Adrenal gland (tissue), 12 donors: Measurements from ENCODE around the gene MAGEB16. TPM values are rescaled to one million over a fixed set of nuclear protein-coding genes. Genes with fewer than 3 reads are reported as not detected.

Experiments used
- DNase-seq, 7 donors: peaks; one replicate each; pipeline ENCODE4 v3.0.0-alpha.2; 2019 to 2020
- H3K27ac ChIP-seq, 5 donors: fragments of 200-600 bp; sonication (generic) in 4 of 5; 1 replicate in 3 of 5; 2 replicates in 2 of 5; pipeline versions ENCODE4 v1.5.1 to v1.8.0; 2016 to 2020; ENCODE audit warnings: mild to moderate bottlenecking in 1 of 5
- H3K27me3 ChIP-seq: fragments of 200-600 bp; 2 replicates; pipeline ENCODE4 v1.8.0; 2021
- H3K36me3 ChIP-seq, 2 donors: fragments of 200-600 bp; replicated peaks in 1 of 2; 1 replicate in 1 of 2; 2 replicates in 1 of 2; pipeline versions ENCODE4 v1.5.1 to v1.8.0; 2018 to 2022
- H3K4me1 ChIP-seq, 2 donors: fragments of 200-600 bp; replicated peaks in 1 of 2; 1 replicate in 1 of 2; 2 replicates in 1 of 2; pipeline versions ENCODE4 v1.5.1 to v1.8.0; 2018 to 2021
- H3K4me3 ChIP-seq, 4 donors: fragments of 200-600 bp; sonication (generic) in 3 of 4; one replicate each; pipeline ENCODE4 v1.5.1; 2016 to 2018
- H3K9me3 ChIP-seq, 3 donors: fragments of 200-600 bp; sonication (generic) in 1 of 3; replicated peaks in 1 of 3; 1 replicate in 2 of 3; 2 replicates in 1 of 3; pipeline versions ENCODE4 v1.5.1 to v1.8.0; 2016 to 2021
- POLR2A ChIP-seq, 2 donors: fragments of 450-650 bp; IDR thresholded peaks; one replicate each; pipeline ENCODE4 v1.6.1; 2017; ENCODE audit warnings: antibody characterized with exemption in 2 of 2, mild to moderate bottlenecking in 2 of 2, moderate library complexity in 1 of 2
- WGBS, 4 donors: extraction: QIAGEN DNeasy Blood & Tissue Kit in 2 of 4; methylation state at CpG; one replicate each; pipeline versions ENCODE4 v1.1.5 to v1.1.7; 2013 to 2017; 5-methylcytosine and 5-hydroxymethylcytosine counted together
- intact Hi-C, 2 donors: fragments of 100-400 bp; cut with DNase I; formaldehyde crosslinking; loops; one replicate each; pipeline versions ENCODE4 v1.14.1 to v1.15.0; 2022 to 2023
- polyA plus RNA-seq, 3 donors: library from polyadenylated mRNA; stranded (reverse); fragments of 200-250 nt in 2 of 3; fragments of 350-450 nt in 1 of 3; fragmentation: Illumina TruSeq in 1 of 3; extraction: RNeasy Lipid Tissue Mini Kit (QIAGEN cat#74804) in 1 of 3; gene quantifications; one replicate each; pipeline ENCODE4 v1.2.3, GENCODE V29; 2013 to 2014
- total RNA-seq, 9 donors: library from RNA; depleted of rRNA in 4 of 9; stranded (reverse); fragments of >200 nt in 4 of 9; fragments of 120-200 nt in 1 of 9; fragmentation: NEBNext Ultra II Directional in 1 of 9; extraction: Animal tissue kit (Norgen Biotek cat#: 25700) in 1 of 9; gene quantifications; one replicate each; pipeline versions ENCODE4 v1.1.0 to v1.2.4, GENCODE V29; 2013 to 2023
- TF ChIP-seq, protein P1 (sequence below), 6 experiments: fragments of 450-650 bp in 4 of 6; fragments of 200-600 bp in 2 of 6; sonication (generic) in 1 of 6; IDR thresholded peaks; 1 replicate in 5 of 6; 2 replicates in 1 of 6; pipeline versions ENCODE4 v1.5.1 to v1.8.0; 2016 to 2021; ENCODE audit warnings: antibody characterized with exemption in 6 of 6, mild to moderate bottlenecking in 2 of 6, moderate library complexity in 1 of 6
- donor health status: healthy with polysubstance abuse.
- donor health status: Bipolar disorder and iron deficiency.
- donor health status: DM: yes; HTN: yes; CAD: no.
- donor health status: DM: no; HTN: no; CAD: no.
- donor health status: DM: no; HTN: no; CAD: no.
- donor health status: DM: yes; HTN: yes; CAD: no.

The MAGEB16 gene
- total and polyA plus RNA-seq, 12 donors: not detected

DNA sequence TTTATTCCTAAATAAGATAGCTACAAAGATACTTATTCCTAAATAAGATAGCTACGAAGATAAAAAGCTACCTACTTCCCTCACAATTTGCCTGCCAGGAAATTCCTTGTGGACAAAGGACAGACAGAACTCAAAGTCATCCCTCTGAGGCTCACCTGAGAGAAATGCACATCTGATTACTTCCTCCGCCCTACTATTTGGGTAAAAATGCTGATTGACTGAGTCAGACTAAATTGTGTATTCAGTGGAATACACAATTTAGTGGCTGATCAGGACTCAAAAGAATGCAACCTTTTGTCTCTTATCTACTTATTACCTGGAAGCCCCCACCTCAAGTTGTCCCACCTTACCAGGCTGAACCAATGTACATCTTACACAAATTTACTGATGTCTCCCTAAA lies 10.3 kb upstream of the MAGEB16 start:
- TF ChIP-seq, protein P1, sequence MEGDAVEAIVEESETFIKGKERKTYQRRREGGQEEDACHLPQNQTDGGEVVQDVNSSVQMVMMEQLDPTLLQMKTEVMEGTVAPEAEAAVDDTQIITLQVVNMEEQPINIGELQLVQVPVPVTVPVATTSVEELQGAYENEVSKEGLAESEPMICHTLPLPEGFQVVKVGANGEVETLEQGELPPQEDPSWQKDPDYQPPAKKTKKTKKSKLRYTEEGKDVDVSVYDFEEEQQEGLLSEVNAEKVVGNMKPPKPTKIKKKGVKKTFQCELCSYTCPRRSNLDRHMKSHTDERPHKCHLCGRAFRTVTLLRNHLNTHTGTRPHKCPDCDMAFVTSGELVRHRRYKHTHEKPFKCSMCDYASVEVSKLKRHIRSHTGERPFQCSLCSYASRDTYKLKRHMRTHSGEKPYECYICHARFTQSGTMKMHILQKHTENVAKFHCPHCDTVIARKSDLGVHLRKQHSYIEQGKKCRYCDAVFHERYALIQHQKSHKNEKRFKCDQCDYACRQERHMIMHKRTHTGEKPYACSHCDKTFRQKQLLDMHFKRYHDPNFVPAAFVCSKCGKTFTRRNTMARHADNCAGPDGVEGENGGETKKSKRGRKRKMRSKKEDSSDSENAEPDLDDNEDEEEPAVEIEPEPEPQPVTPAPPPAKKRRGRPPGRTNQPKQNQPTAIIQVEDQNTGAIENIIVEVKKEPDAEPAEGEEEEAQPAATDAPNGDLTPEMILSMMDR (IDR thresholded peaks at IDR 0.05): no peak
- TF ChIP-seq POLR2A (IDR thresholded peaks at IDR 0.05): no peak
- intact Hi-C loops: no loop called here
- Histone ChIP-seq H3K27ac (no peak overlapping the region), H3K9me3 (no peaks in the 10 kb centered on the region), H3K4me3 (no peak overlapping the region), H3K4me1 (no peaks in the 10 kb centered on the region), H3K27me3 (no peaks in the 10 kb centered on the region), H3K36me3 (no peaks in the 10 kb centered on the region)
- 74 to 97% (median 84%) methylated on average over 2 of the region's 2 CpGs for WGBS, 4 donors
- DNase-seq: no peak

DNA sequence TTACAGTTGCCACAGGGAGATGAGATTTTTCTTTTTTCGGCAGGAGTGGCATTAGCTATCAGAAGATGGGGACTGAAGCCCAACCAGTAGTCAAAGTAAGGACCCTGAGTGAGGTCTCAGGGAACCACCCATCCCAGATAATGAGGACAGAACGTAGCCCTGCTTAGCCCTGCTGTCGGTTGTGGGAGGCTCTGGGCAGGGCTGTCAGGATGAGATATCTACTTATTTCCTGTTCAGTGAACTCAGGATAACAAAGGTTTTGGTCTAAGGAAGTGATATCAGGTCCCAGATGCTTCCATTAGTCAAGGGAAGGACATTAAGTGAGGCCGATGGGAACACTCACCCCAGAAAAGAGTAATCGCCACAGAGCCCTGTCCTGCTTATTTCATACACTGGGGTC lies 2.3 kb downstream of the MAGEB16 start:
- intact Hi-C loops: no loop called here
- TF ChIP-seq, protein P1 (IDR thresholded peaks at IDR 0.05): no peak
- TF ChIP-seq POLR2A (IDR thresholded peaks at IDR 0.05): no peak
- 54 to 69% (median 62%) methylated on average over 3 to 5 of the region's 5 CpGs for WGBS, 4 donors
- Histone ChIP-seq H3K4me1 (no peaks in the 10 kb centered on the region), H3K27me3 (no peaks in the 10 kb centered on the region), H3K36me3 (no peaks in the 10 kb centered on the region), H3K9me3 (no peaks in the 10 kb centered on the region), H3K4me3 (no peak overlapping the region), H3K27ac (no peak overlapping the region)
- no peak for DNase-seq

DNA sequence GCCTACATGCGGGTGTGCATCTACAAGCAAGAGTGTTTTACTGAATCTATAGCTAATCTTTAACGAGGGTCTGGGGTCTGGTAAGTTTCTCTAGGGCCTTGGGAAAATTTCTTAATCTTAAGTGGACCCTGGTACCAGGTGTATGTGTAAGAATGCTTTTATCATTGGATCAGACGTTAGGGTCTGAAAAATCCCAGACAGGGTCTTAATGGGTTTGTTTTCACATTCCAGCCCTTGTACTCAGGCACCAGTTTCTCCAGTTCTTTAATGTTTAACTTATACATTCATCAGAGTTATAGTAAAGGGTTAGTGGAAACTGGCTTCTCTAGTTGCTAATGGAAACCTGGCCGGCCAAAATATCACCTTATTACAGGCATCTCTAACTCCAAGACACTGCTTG lies 11.6 kb downstream of the MAGEB16 start:
- Histone ChIP-seq H3K36me3 (no peaks in the 10 kb centered on the region), H3K27ac (no peak overlapping the region), H3K27me3 (peaks cover 10% of the 10 kb centered on the region), H3K9me3 (no peaks in the 10 kb centered on the region), H3K4me3 (no peak overlapping the region), H3K4me1 (no peaks in the 10 kb centered on the region)
- no peak for DNase-seq
- intact Hi-C loops: no loop called here
- TF ChIP-seq, protein P1 (IDR thresholded peaks at IDR 0.05): no peak
- TF ChIP-seq POLR2A (IDR thresholded peaks at IDR 0.05): no peak
- WGBS, 4 donors: 48 to 87% (median 62%) methylated on average over 3 to 4 of the region's 4 CpGs

DNA sequence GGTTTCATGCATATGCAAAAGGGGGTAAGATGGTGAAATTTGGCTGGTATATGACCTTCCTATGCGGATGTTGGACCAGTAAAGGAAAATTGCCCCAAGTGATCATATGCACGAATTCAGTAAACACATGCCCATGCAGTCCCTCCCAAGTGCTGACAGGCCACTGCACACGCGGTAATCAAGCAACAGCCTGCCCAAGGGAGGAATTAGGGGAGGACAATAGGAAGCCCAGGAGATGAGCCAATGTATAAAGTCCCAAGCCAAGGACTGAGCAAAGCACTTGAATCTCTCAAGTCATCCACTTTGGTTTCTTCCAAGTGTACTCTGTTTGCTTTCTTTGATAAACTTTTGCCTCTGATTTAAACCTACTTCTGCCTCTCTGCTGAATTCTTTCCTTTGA lies 21.1 kb downstream of the MAGEB16 start:
- Histone ChIP-seq H3K27ac (no peak overlapping the region), H3K9me3 (no peaks in the 10 kb centered on the region), H3K27me3 (peaks cover 11% of the 10 kb centered on the region), H3K4me3 (no peak overlapping the region), H3K4me1 (no peaks in the 10 kb centered on the region), H3K36me3 (no peaks in the 10 kb centered on the region)
- WGBS, 4 donors: 60 to 100% (median 77%) methylated on average over 1 to 4 of the region's 4 CpGs
- DNase-seq: no peak
- no peak for TF ChIP-seq POLR2A (IDR thresholded peaks at IDR 0.05)
- TF ChIP-seq, protein P1 (IDR thresholded peaks at IDR 0.05): no peak
- intact Hi-C loops: no loop called here
